Heart left ventricle (tissue), 13 donors: ENCODE measurements around the gene SNAP47.

Experiments used
- CTCF ChIP-seq, 12 donors: fragments of 200-600 bp; sonication (generic) in 4 of 12; IDR thresholded peaks; one replicate each; pipeline versions ENCODE4 v1.5.0 to v1.8.0; 2018 to 2022; ENCODE audit warnings: antibody characterized with exemption in 12 of 12, mild to moderate bottlenecking in 5 of 12
- POLR2A ChIP-seq, 2 donors: fragments of 450-650 bp; IDR thresholded peaks; one replicate each; pipeline ENCODE4 v1.6.1; 2017; ENCODE audit warnings: antibody characterized with exemption in 2 of 2, mild to moderate bottlenecking in 2 of 2, moderate library complexity in 2 of 2
- donor health status: ischemic (EF 13 %, LVEDD 7.1; RV severe dilation, severe dysfunction).
- donor health status: DM: no; HTN: yes; CAD: no.
- donor health status: DM: no; HTN: no; CAD: no.
- donor health status: ischemic (EF 25% LVEDD 6.9; RV normal size, moderate dysfunction).
- donor health status: ischemic (EF 25% LVEDD 5.7; RV mildly dilated, moderate dysfunction).
- donor health status: ischemic (EF 35%, LVEDD 5.7; RV mildly dilated, moderate dysfunction).
- donor health status: nonischemic (EF 11% LVEDD 7.7; RV severe dilation, severe dysfunction).
- donor health status: DM: yes; HTN: yes; CAD: no.
- donor health status: PGD.
- donor health status: ischemic (EF 29% LVEDD 5.4; RV normal size, mild dysfunction).
- donor health status: nonischemic (EF 23%, LVEDD 6.1; RV moderate dilation, normal function).

GRCh38 chr1:227791425-227792143 is 56.3 kb downstream of the SNAP47 start:
- TF ChIP-seq CTCF (IDR thresholded peaks at IDR 0.05), result no peak
- no peak for TF ChIP-seq POLR2A (IDR thresholded peaks at IDR 0.05)
